Retinal pigment epithelial cell (primary cell): ENCODE results near the gene SLC12A7.

Experiments
- DNase-seq: peaks from one replicate; pipeline ENCODE4 v3.0.0-alpha.2; 2010; ENCODE audit warnings: low read depth
- H3K4me3 ChIP-seq: 2 replicates; pipeline ENCODE4 v1.5.1; 2011; ENCODE audit warnings: mild to moderate bottlenecking, low read length, control low read depth, moderate library complexity
- CTCF ChIP-seq: conservative IDR thresholded peaks from 2 replicates; pipeline ENCODE4 v1.5.1; 2011; ENCODE audit warnings: low read depth, low read length, control low read depth, inconsistent platforms

SLC12A7 gene

GRCh38 chr5:1079961-1080360, 31.9 kb downstream of the SLC12A7 start:
- TF ChIP-seq CTCF: no peak

GRCh38 chr5:1079486-1079885, 32.4 kb downstream of the SLC12A7 start:
- DNase-seq: no peak
- no peak overlapping the region for H3K4me3 ChIP-seq
- no peak for TF ChIP-seq CTCF

More at GRCh38 chr5:1079961-1080360, 31.9 kb downstream of the SLC12A7 start:
- DNase-seq: no peak
- H3K4me3 ChIP-seq: no peak overlapping the region

GRCh38 chr5:1078851-1079250, 33.0 kb downstream of the SLC12A7 start:
- no peak for DNase-seq
- TF ChIP-seq CTCF: no peak
- H3K4me3 ChIP-seq: no peak overlapping the region

- no peak for DNase-seq
- no peak overlapping the region for H3K4me3 ChIP-seq
- TF ChIP-seq CTCF: no peak
Observed at GRCh38 chr5:1078206-1078605, 33.7 kb downstream of the SLC12A7 start.

GRCh38 chr5:1077491-1078020, 34.3 kb downstream of the SLC12A7 start:
- H3K4me3 ChIP-seq: no peak overlapping the region
- no peak for DNase-seq
- TF ChIP-seq CTCF: no peak

- no peak for DNase-seq
- no peak for TF ChIP-seq CTCF
- H3K4me3 ChIP-seq: no peak overlapping the region
Observed at GRCh38 chr5:1077026-1077425, 34.8 kb downstream of the SLC12A7 start.

GRCh38 chr5:1076406-1076805, 35.5 kb downstream of the SLC12A7 start:
- no peak overlapping the region for H3K4me3 ChIP-seq
- TF ChIP-seq CTCF: no peak

More at GRCh38 chr5:1076406-1076805, 35.5 kb downstream of the SLC12A7 start:
- DNase-seq: no peak
